ENCODE data around the gene KMO.

- TF ChIP-seq CTCF (IDR thresholded peaks at IDR 0.05; ENCODE audit: low read depth, low read length, poor library complexity, severe bottlenecking) = no peak
- no peak for TF ChIP-seq EZH2phosphoT487 (IDR thresholded peaks at IDR 0.05; ENCODE audit: borderline replicate concordance, low read length)
Observed at GRCh38 chr1:241550318-241550717, 18.1 kb downstream of the KMO start.
